H1 (cell line): ENCODE results near the gene HMGN3. TPM values are rescaled to one million over a fixed set of nuclear protein-coding genes. Genes with fewer than 3 reads are reported as not detected.

ENCODE experiments used
- CTCF ChIA-PET: fragments of 300-600 bp; sonication (Branson Sonifier 250); formaldehyde crosslinking; loops from one replicate; lab custom pipeline; 2021; ENCODE audit not compliant: partially characterized antibody; lab: Charles Lee
- POLR2A ChIA-PET: fragments of 300-600 bp; sonication (Branson Sonifier 250); formaldehyde crosslinking; loops from one replicate; lab custom pipeline; 2021; ENCODE audit warnings: inconsistent platforms; ENCODE audit not compliant: partially characterized antibody; lab: Charles Lee
- DNase-seq, 2 experiments: peaks; one replicate each; pipeline versions ENCODE4 v3.0.0 to v3.0.0-alpha.2; 2010 to 2022; ENCODE audit warnings: low spot score in 2 of 2, low read depth in 1 of 2, mixed read lengths in 1 of 2
- FAIRE-seq: peaks from 2 replicates; lab custom pipeline; 2011; peaks lifted over from hg19 to GRCh38; lab: Jason Lieb, UNC
- H2AFZ ChIP-seq: 2 replicates; pipeline ENCODE4 v1.8.1; 2012; ENCODE audit warnings: low read length, inconsistent platforms
- H2AK5ac ChIP-seq: 2 replicates; pipeline ENCODE4 v1.6.1; 2013; ENCODE audit warnings: low read depth, low read length
- H2BK120ac ChIP-seq: replicated peaks from 2 replicates; pipeline ENCODE3; 2013; ENCODE audit warnings: low read depth, low read length, inconsistent platforms
- H2BK12ac ChIP-seq: 2 replicates; pipeline ENCODE4 v1.6.1; 2013; ENCODE audit warnings: low read depth, low read length
- H2BK15ac ChIP-seq: 2 replicates; pipeline ENCODE4 v1.6.1; 2013; ENCODE audit warnings: low read length
- H2BK20ac ChIP-seq: 2 replicates; pipeline ENCODE4 v1.6.1; 2013; ENCODE audit warnings: low read length
- H2BK5ac ChIP-seq: 2 replicates; pipeline ENCODE4 v1.6.1; 2013; ENCODE audit warnings: low read depth, low read length
- H3K14ac ChIP-seq: 2 replicates; pipeline ENCODE4 v1.6.1; 2013; ENCODE audit warnings: inconsistent platforms; ENCODE audit not compliant: insufficient read length
- H3K18ac ChIP-seq: 2 replicates; pipeline ENCODE4 v1.6.1; 2013; ENCODE audit warnings: low read length; ENCODE audit errors: extremely low read depth
- H3K23ac ChIP-seq: 2 replicates; pipeline ENCODE4 v1.6.1; 2013; ENCODE audit warnings: inconsistent platforms; ENCODE audit not compliant: insufficient read length
- H3K23me2 ChIP-seq: 2 replicates; pipeline ENCODE4 v1.6.1; 2013; ENCODE audit warnings: low read depth, low read length
- H3K27ac ChIP-seq: 2 replicates; pipeline ENCODE4 v1.6.1; 2011; ENCODE audit warnings: low read depth, low read length, inconsistent platforms
- H3K27me3 ChIP-seq, 4 experiments: replicated peaks in 1 of 4; 1 replicate in 1 of 4; 2 replicates in 3 of 4; pipeline versions ENCODE4 v1.6.1 to v1.8.1; 2011 to 2013; ENCODE audit warnings: low read length in 3 of 4, mild to moderate bottlenecking in 3 of 4, inconsistent platforms in 2 of 4, mixed read lengths in 2 of 4, moderate library complexity in 1 of 4; ENCODE audit not compliant: control insufficient read depth in 3 of 4, insufficient read depth in 3 of 4; ENCODE audit errors: extremely low read depth in 1 of 4
- H3K36me3 ChIP-seq, 4 experiments: 2 replicates each; pipeline versions ENCODE4 v1.6.1 to v1.8.1; 2011 to 2013; ENCODE audit warnings: mild to moderate bottlenecking in 4 of 4, low read length in 3 of 4, moderate library complexity in 2 of 4, control low read depth in 1 of 4, inconsistent platforms in 1 of 4; ENCODE audit not compliant: insufficient read depth in 4 of 4, control insufficient read depth in 2 of 4
- H3K4ac ChIP-seq: replicated peaks from 2 replicates; pipeline ENCODE3; 2013; ENCODE audit warnings: low read length, low read depth, mixed read lengths, inconsistent platforms; ENCODE audit not compliant: insufficient read length
- H3K4me1 ChIP-seq, 4 experiments: replicated peaks in 1 of 4; 1 replicate in 1 of 4; 2 replicates in 3 of 4; pipeline versions ENCODE4 v1.6.1 to v1.8.1; 2011 to 2013; ENCODE audit warnings: low read length in 3 of 4, inconsistent platforms in 2 of 4, mixed read lengths in 1 of 4; ENCODE audit not compliant: insufficient read depth in 4 of 4, control insufficient read depth in 3 of 4
- H3K4me2 ChIP-seq, 2 experiments: 2 replicates each; pipeline versions ENCODE4 v1.6.1 to v1.8.1; 2011 to 2013; ENCODE audit warnings: low read depth in 2 of 2, low read length in 2 of 2, control low read depth in 1 of 2, inconsistent platforms in 1 of 2, mild to moderate bottlenecking in 1 of 2; ENCODE audit not compliant: insufficient read depth in 1 of 2
- H3K4me3 ChIP-seq, 4 experiments: fragments of 200-600, 300-600 bp in 1 of 4; sonication (generic), shearing (Covaris generic), sonication (Bioruptor Twin) in 1 of 4; 2 replicates each; pipeline versions ENCODE4 v1.5.1 to v1.8.1; 2011 to 2016; ENCODE audit warnings: low read length in 4 of 4, low read depth in 3 of 4, control low read depth in 2 of 4, inconsistent platforms in 2 of 4, mild to moderate bottlenecking in 2 of 4, mixed read lengths in 1 of 4, moderate library complexity in 1 of 4; ENCODE audit not compliant: insufficient read depth in 2 of 4; ENCODE audit errors: extremely low read depth in 1 of 4
- H3K56ac ChIP-seq: replicated peaks from 2 replicates; pipeline ENCODE3; 2013; ENCODE audit warnings: low read depth, mild to moderate bottlenecking, mixed read lengths, low read length, inconsistent platforms; ENCODE audit not compliant: insufficient read length
- H3K79me1 ChIP-seq: 2 replicates; pipeline ENCODE4 v1.6.1; 2013; ENCODE audit warnings: low read depth, low read length, control low read depth
- H3K79me2 ChIP-seq, 2 experiments: 2 replicates each; pipeline versions ENCODE4 v1.6.1 to v1.8.1; 2012 to 2013; ENCODE audit warnings: low read length in 2 of 2, mild to moderate bottlenecking in 2 of 2, inconsistent platforms in 1 of 2; ENCODE audit not compliant: insufficient read depth in 2 of 2, control insufficient read depth in 1 of 2
- H3K9ac ChIP-seq, 4 experiments: replicated peaks in 1 of 4; 1 replicate in 1 of 4; 2 replicates in 3 of 4; pipeline versions ENCODE4 v1.6.1 to v1.8.1; 2011 to 2013; ENCODE audit warnings: low read depth in 3 of 4, low read length in 3 of 4, control low read depth in 2 of 4, mild to moderate bottlenecking in 2 of 4, moderate library complexity in 2 of 4, inconsistent platforms in 1 of 4; ENCODE audit errors: extremely low read depth in 1 of 4
- H3K9me3 ChIP-seq, 2 experiments: 2 replicates each; pipeline versions ENCODE4 v1.6.1 to v1.8.1; 2012 to 2013; ENCODE audit warnings: mild to moderate bottlenecking in 2 of 2, moderate library complexity in 2 of 2, control low read depth in 1 of 2, inconsistent platforms in 1 of 2, low read depth in 1 of 2, low read length in 1 of 2, mixed read lengths in 1 of 2; ENCODE audit not compliant: insufficient read depth in 2 of 2
- H4K20me1 ChIP-seq, 2 experiments: replicated peaks in 1 of 2; 2 replicates each; pipeline versions ENCODE3 to v1.8.1; 2011 to 2013; ENCODE audit warnings: inconsistent platforms in 2 of 2, low read length in 2 of 2, mild to moderate bottlenecking in 1 of 2; ENCODE audit not compliant: insufficient read depth in 2 of 2, control insufficient read depth in 1 of 2
- H4K5ac ChIP-seq: 2 replicates; pipeline ENCODE4 v1.6.1; 2013; ENCODE audit warnings: low read length, low read depth, mixed read lengths, inconsistent platforms; ENCODE audit not compliant: insufficient read length
- H4K8ac ChIP-seq: 2 replicates; pipeline ENCODE4 v1.8.0; 2013; ENCODE audit warnings: mild to moderate bottlenecking, moderate library complexity, low read length, inconsistent platforms; ENCODE audit not compliant: insufficient read depth; ENCODE audit errors: extremely low read depth
- H4K91ac ChIP-seq: replicated peaks from 2 replicates; pipeline ENCODE3; 2013; ENCODE audit warnings: low read length, mixed read lengths, inconsistent platforms; ENCODE audit not compliant: insufficient read length
- ASH2L ChIP-seq: fragments of 200-600, 300-600 bp; sonication (generic); IDR thresholded peaks from one replicate; pipeline ENCODE4 v1.7.1; 2017; ENCODE audit warnings: low read length
- BACH1 ChIP-seq: IDR thresholded peaks from 2 replicates; pipeline ENCODE4 v1.6.1; 2012; ENCODE audit warnings: low read length, improper control_type of control experiment
- CHD2 ChIP-seq: IDR thresholded peaks from 2 replicates; pipeline ENCODE4 v1.6.1; 2012; ENCODE audit warnings: low read length, improper control_type of control experiment
- CREB1 ChIP-seq: IDR thresholded peaks from 2 replicates; pipeline ENCODE4 v1.6.1; 2012; ENCODE audit warnings: inconsistent platforms
- GABPA ChIP-seq: IDR thresholded peaks from 2 replicates; pipeline ENCODE4 v1.6.1; 2011; ENCODE audit warnings: mild to moderate bottlenecking, low read length, moderate library complexity, borderline replicate concordance; ENCODE audit not compliant: insufficient read depth
- PHF8 ChIP-seq: fragments of 200-600 bp; sonication (generic); conservative IDR thresholded peaks from 2 replicates; pipeline ENCODE4 v1.7.1; 2012; ENCODE audit warnings: low read depth, mild to moderate bottlenecking, inconsistent platforms, low read length, moderate library complexity
- POU5F1 ChIP-seq: IDR thresholded peaks from 2 replicates; pipeline ENCODE4 v1.6.1; 2011; ENCODE audit warnings: low read depth, mild to moderate bottlenecking, low read length, moderate library complexity
- RFX5 ChIP-seq: IDR thresholded peaks from 2 replicates; pipeline ENCODE4 v1.6.1; 2011; ENCODE audit warnings: low read depth, low read length, improper control_type of control experiment, borderline replicate concordance
- RXRA ChIP-seq: IDR thresholded peaks from 2 replicates; pipeline ENCODE4 v1.6.1; 2011; ENCODE audit warnings: low read depth, mild to moderate bottlenecking, low read length, moderate library complexity; ENCODE audit not compliant: insufficient read depth
- SAP30 ChIP-seq: fragments of 300-600 bp; sonication (generic); IDR thresholded peaks from 2 replicates; pipeline ENCODE4 v1.7.1; 2012; ENCODE audit warnings: low read length, moderate library complexity, mild to moderate bottlenecking, inconsistent platforms; ENCODE audit not compliant: insufficient read depth, insufficient replicate concordance
- SUZ12 ChIP-seq: fragments of 200-600 bp; sonication (generic); IDR thresholded peaks from 2 replicates; pipeline ENCODE4 v1.6.1; 2012; ENCODE audit warnings: mild to moderate bottlenecking, inconsistent platforms, low read length, moderate library complexity, mixed read lengths
- YY1 ChIP-seq: IDR thresholded peaks from 2 replicates; pipeline ENCODE4 v1.6.1; 2011; ENCODE audit warnings: low read depth, mild to moderate bottlenecking, low read length
- polyA plus RNA-seq, 7 experiments: library from polyadenylated mRNA; depleted of rRNA in 3 of 7; stranded (reverse) in 5 of 7; unstranded in 2 of 7; fragments of >200 nt in 5 of 7; fragments of 200-250 nt in 2 of 7; gene quantifications; 1 replicate in 5 of 7; 2 replicates in 1 of 7; 4 replicates in 1 of 7; pipeline versions ENCODE4 v1.2.1 to v1.2.3, GENCODE V29; 2011 to 2013; ENCODE audit warnings: missing spikeins in 2 of 7, mixed read lengths in 2 of 7
- total RNA-seq: library from RNA; stranded (reverse); fragmentation: NEBNext Ultra II Directional; extraction: Animal tissue kit (Norgen Biotek cat#: 25700); gene quantifications from 2 replicates; pipeline ENCODE4 v1.2.1, GENCODE V29; 2021
- TF ChIP-seq, protein P1 (sequence below): IDR thresholded peaks from 2 replicates; pipeline ENCODE4 v1.6.1; 2012; ENCODE audit warnings: low read length, inconsistent platforms
- TF ChIP-seq, protein P2 (sequence below): IDR thresholded peaks from 2 replicates; pipeline ENCODE4 v1.6.1; 2011; ENCODE audit warnings: low read depth, mild to moderate bottlenecking, low read length; ENCODE audit not compliant: insufficient read depth

The HMGN3 gene
- total and polyA plus RNA-seq, 2 of the 8 experiments (the other 6 are each of a cell fraction or from before 2014, with no cell fraction given): 84.4 to 167 TPM

DNA sequence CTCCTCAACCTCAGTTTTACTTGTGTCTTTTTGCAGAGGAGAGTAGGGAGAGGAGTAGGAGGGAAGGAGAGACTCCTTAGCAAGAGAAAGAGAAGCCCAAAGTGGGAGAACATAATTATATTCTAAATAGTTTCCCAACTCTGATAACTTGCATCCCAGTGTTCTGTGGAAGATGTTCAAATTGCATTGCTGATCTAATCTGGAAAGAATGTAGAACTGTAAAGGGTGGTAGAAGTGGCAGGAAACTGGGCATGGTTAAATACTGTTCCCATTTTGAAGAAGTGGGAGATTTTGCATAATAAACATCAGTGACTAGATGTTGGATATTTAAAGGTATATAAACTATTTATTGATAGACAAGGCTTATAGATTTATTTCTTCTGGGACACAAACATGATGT, 42.6 kb upstream of the HMGN3 start:
- Histone ChIP-seq H3K23me2 (no peaks in the 10 kb centered on the region), H4K5ac (no peak overlapping the region), H3K4me2 (no peak overlapping the region), H3K4me1 (no peaks in the 10 kb centered on the region), H3K79me1 (no peaks in the 10 kb centered on the region), H4K20me1 (no peaks in the 10 kb centered on the region), H3K18ac (no peak overlapping the region), H3K9ac (no peak overlapping the region), H2BK5ac (no peak overlapping the region), H2AFZ (no peak overlapping the region), H3K36me3 (no peaks in the 10 kb centered on the region), H3K27ac (no peak overlapping the region), H2BK12ac (no peak overlapping the region), H2BK120ac (no peak overlapping the region), H2BK20ac (no peak overlapping the region), H3K4ac (no peak overlapping the region), H3K56ac (no peak overlapping the region), H4K8ac (no peak overlapping the region), H4K91ac (no peak overlapping the region), H3K9me3 (peaks cover 0 to 4% of the 10 kb centered on the region in 2 experiments; a peak in 1 of 4 replicates), H3K79me2 (no peaks in the 10 kb centered on the region), H2AK5ac (no peak overlapping the region), H3K14ac (no peak overlapping the region), H3K27me3 (no peaks in the 10 kb centered on the region), H3K4me3 (no peak overlapping the region), H3K23ac (no peak overlapping the region), H2BK15ac (no peak overlapping the region)
- ChIA-PET CTCF (no interaction called here), POLR2A (no interaction called here)
- FAIRE-seq (no peak), DNase-seq (no peak)
- TF ChIP-seq ASH2L: no peak
- no peak for TF ChIP-seq BACH1
- TF ChIP-seq, protein P1, sequence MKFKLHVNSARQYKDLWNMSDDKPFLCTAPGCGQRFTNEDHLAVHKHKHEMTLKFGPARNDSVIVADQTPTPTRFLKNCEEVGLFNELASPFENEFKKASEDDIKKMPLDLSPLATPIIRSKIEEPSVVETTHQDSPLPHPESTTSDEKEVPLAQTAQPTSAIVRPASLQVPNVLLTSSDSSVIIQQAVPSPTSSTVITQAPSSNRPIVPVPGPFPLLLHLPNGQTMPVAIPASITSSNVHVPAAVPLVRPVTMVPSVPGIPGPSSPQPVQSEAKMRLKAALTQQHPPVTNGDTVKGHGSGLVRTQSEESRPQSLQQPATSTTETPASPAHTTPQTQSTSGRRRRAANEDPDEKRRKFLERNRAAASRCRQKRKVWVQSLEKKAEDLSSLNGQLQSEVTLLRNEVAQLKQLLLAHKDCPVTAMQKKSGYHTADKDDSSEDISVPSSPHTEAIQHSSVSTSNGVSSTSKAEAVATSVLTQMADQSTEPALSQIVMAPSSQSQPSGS: no peak
- TF ChIP-seq RFX5: no peak
- TF ChIP-seq PHF8: no peak
- no peak for TF ChIP-seq SAP30
- TF ChIP-seq POU5F1: no peak
- TF ChIP-seq, protein P2, sequence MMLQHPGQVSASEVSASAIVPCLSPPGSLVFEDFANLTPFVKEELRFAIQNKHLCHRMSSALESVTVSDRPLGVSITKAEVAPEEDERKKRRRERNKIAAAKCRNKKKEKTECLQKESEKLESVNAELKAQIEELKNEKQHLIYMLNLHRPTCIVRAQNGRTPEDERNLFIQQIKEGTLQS: no peak
- TF ChIP-seq YY1: no peak
- no peak for TF ChIP-seq GABPA
- no peak for TF ChIP-seq CHD2
- TF ChIP-seq CREB1: no peak
- TF ChIP-seq RXRA: no peak
- TF ChIP-seq SUZ12: no peak
